Islet precursor cell (in vitro differentiated cells): ENCODE measurements around the gene CYB561.
"Not testable (repeated sequence)": the region's sequence is repeated elsewhere in the genome, so short reads cannot be mapped to it uniquely, and the experiment has no call there.

ENCODE experiments used
- DNase-seq: peaks from one replicate; pipeline ENCODE4 v3.0.0-alpha.2; 2018

CYB561 gene

GRCh38 chr17:63478814-63479494 lies 32.8 kb upstream of the CYB561 start:
- DNase-seq: peak; percentile 98

- peak; percentile 76 for DNase-seq
Observed at GRCh38 chr17:63477480-63478440, 31.7 kb upstream of the CYB561 start.

- peak; percentile 86 for DNase-seq
Observed at GRCh38 chr17:63476854-63477479, 30.9 kb upstream of the CYB561 start, which contains the start of gene ACE. ACE (plus strand) TSS chr17:63477061; CDS start chr17:63477095, 34 bp downstream.

GRCh38 chr17:63476459-63476853 lies 30.4 kb upstream of the CYB561 start:
- DNase-seq: peak; percentile 89

GRCh38 chr17:63475491-63476412 lies 29.6 kb upstream of the CYB561 start:
- peak; percentile 58 for DNase-seq

- DNase-seq: peak; percentile 59
Observed at GRCh38 chr17:63474586-63475460, 28.7 kb upstream of the CYB561 start.

GRCh38 chr17:63474174-63474573 lies 28.1 kb upstream of the CYB561 start:
- no peak for DNase-seq

GRCh38 chr17:63468099-63468498 lies 22.0 kb upstream of the CYB561 start:
- not testable (repeated sequence) for DNase-seq

- DNase-seq: no peak
Observed at GRCh38 chr17:63464691-63465236, 18.7 kb upstream of the CYB561 start.

GRCh38 chr17:63463771-63464170 lies 17.7 kb upstream of the CYB561 start:
- no peak for DNase-seq

- peak; percentile 62 for DNase-seq
Observed at GRCh38 chr17:63460018-63460417, 13.9 kb upstream of the CYB561 start.

GRCh38 chr17:63458478-63458877 lies 12.4 kb upstream of the CYB561 start:
- no peak for DNase-seq

- no peak for DNase-seq
Observed at GRCh38 chr17:63455417-63455816, 9.3 kb upstream of the CYB561 start.

GRCh38 chr17:63454915-63455314 lies 8.8 kb upstream of the CYB561 start:
- peak; percentile 65 for DNase-seq

GRCh38 chr17:63454357-63454756 lies 8.3 kb upstream of the CYB561 start:
- DNase-seq: not testable (repeated sequence)

GRCh38 chr17:63452962-63453551 lies 7.0 kb upstream of the CYB561 start:
- no peak for DNase-seq

- no peak for DNase-seq
Observed at GRCh38 chr17:63452046-63452961, 6.2 kb upstream of the CYB561 start.

- DNase-seq: no peak
Observed at GRCh38 chr17:63451150-63451549, 5.0 kb upstream of the CYB561 start.

- peak; percentile 82 for DNase-seq
Observed at GRCh38 chr17:63450551-63450950, 4.4 kb upstream of the CYB561 start.
